NCI-H146 (cell line): ENCODE data around the gene NUP98.
A peak's percentile ranks its signal among the peaks of the same experiment; 100 is the strongest.
"Not testable (repeated sequence)": the region's sequence is repeated elsewhere in the genome, so short reads cannot be mapped to it uniquely, and the experiment has no call there.

Source experiments
- DNase-seq: peaks from one replicate; lab custom pipeline; 2025; lab: John Stamatoyannopoulos, UW

Gene NUP98

DNA sequence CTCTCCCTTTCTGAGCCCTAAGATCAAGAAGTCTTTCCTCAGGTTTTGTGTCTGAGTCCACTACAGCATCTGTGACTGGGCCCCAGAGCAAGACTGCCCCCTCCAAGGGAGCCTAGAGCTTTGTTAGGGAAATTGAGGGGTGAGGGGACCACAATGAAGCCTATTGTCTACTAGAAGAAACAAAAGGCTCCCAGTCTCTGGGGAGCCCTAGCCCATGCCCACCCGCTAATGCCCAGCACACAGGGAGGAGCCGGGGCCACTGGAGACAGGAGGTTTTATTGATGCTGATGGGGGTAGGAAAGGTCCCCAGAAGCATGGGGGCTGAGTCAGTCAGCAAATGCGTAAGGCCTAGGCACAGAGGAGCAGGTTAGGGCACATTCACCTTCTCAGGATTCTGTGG is 29.4 kb upstream of the NUP98 start:
- DNase-seq = no peak

- DNase-seq = no peak
Measured at GRCh38 chr11:3825473-3826154, 28.3 kb upstream of the NUP98 start.

- DNase-seq = peak; percentile 49
Measured at GRCh38 chr11:3824714-3825472, 27.5 kb upstream of the NUP98 start.

DNA sequence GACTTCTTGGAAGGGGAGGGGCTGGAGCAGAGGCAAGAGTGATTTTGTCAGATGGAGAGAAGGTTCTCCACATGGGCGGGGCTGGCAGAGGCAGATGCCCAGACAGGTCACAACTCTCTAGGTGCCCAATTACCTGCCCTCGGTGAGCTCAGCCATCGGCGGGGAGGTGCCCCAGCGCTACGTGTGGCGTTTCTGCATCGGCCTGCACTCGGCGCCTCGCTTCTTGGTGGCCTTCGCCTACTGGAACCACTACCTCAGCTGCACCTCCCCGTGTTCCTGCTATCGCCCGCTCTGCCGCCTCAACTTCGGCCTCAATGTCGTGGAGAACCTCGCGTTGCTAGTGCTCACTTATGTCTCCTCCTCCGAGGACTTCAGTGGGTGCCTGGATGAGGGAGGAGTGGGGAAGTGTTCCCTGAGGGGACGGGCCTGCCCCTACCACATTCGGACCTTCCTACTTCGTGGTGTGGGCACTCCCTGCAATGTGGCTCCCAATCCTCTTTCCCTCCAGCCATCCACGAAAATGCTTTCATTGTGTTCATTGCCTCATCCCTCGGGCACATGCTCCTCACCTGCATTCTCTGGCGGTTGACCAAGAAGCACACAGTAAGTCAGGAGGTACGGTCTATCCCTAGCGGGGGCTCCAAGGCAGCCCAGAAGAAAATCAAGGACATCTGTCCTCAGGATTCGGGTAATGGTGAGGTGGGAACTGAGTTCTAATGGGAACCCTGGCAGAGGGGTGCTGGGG is 26.6 kb upstream of the NUP98 start:
- no peak for DNase-seq

GRCh38 chr11:3823303-3823702 is 25.9 kb upstream of the NUP98 start:
- no peak for DNase-seq

DNA sequence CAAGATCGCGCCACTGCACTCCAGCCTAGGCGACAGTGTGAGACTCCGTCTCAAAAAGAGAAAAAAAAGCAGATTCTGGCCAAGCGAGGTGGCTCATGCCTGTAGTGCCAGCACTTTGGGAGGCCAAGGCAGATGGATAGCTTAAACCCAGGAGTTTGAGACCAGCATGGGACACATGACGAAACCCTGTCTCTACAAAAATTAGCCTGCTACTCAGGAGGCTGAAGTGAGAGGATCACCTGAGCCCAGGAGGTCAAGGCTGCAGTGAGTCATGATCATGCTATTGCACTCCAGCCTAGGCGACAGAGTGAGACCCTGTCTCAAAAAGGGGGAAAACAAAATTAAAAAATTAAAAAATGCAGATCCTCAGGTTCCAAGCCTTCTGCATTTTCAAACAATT is 25.0 kb upstream of the NUP98 start:
- no peak for DNase-seq

GRCh38 chr11:3820971-3821370 is 23.6 kb upstream of the NUP98 start:
- no peak for DNase-seq

DNA sequence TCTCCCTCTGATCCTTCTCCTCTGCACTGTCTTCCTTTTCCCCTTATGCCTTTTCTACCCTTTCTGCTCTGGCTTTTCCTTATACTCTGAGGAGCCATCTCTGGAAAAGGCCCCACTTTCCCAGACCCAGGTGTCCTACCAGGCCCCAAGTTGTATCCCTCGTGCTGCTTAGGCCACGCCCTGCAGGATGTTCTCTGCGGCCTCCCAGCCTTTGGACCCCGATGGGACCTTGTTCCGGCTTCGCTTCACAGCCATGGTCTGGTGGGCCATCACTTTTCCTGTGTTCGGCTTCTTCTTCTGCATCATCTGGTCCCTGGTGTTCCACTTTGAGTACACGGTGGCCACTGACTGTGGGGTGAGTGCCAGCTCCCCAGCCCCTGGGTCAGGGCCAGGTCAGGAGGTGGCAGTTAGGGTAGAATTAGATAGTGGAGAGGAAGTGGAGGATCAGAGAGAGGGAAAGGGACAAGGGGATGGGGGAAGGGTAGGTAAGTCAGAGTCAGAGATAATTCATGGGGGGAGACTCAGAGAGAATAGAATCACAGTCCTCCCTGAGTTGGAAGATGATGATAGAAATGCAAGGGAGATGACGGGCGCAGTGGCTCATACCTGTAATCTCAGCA is 19.9 kb upstream of the NUP98 start:
- no peak for DNase-seq

- DNase-seq = no peak
Measured at GRCh38 chr11:3816673-3817072, 19.3 kb upstream of the NUP98 start.

GRCh38 chr11:3815845-3816244 is 18.5 kb upstream of the NUP98 start:
- no peak for DNase-seq

DNA sequence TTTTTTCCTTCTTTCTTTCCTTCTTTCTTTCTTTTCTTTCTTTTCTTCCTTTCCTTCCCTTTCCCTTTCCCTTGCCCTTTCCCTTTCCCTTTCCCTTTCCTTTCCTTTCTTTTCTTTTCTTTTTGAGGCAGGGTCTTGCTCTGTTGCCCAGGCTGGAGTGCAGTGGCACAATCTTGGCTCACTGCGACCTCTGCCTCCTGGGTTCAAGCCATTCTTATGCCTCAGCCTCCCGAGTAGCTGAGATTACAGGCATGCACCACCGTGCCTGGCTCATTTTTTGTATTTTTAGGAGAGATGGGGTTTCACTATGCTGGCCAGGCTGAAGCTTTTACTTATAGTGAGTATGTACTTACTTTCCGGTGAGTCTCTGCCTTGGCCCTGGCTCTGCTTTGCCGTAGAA is 17.5 kb upstream of the NUP98 start:
- DNase-seq = not testable (repeated sequence)

- no peak for DNase-seq
Measured at GRCh38 chr11:3810951-3811350, 13.6 kb upstream of the NUP98 start.

- no peak for DNase-seq
Measured at GRCh38 chr11:3810446-3810845, 13.1 kb upstream of the NUP98 start.

DNA sequence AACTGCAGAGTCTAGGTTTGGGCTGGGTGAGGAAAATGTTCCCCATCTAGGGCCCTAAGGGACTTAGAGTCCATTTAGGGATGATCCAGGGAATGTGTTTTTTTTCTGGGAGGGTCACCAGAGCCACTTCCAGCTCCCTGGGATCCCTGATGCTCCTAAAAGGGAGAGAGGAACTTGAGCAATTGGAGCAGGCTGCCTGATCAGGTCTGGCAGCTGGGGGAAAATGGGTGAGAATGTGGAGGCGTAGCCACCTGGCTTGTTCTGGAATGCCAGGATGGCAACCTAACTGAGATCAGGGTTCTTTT is 12.2 kb upstream of the NUP98 start:
- no peak for DNase-seq

DNA sequence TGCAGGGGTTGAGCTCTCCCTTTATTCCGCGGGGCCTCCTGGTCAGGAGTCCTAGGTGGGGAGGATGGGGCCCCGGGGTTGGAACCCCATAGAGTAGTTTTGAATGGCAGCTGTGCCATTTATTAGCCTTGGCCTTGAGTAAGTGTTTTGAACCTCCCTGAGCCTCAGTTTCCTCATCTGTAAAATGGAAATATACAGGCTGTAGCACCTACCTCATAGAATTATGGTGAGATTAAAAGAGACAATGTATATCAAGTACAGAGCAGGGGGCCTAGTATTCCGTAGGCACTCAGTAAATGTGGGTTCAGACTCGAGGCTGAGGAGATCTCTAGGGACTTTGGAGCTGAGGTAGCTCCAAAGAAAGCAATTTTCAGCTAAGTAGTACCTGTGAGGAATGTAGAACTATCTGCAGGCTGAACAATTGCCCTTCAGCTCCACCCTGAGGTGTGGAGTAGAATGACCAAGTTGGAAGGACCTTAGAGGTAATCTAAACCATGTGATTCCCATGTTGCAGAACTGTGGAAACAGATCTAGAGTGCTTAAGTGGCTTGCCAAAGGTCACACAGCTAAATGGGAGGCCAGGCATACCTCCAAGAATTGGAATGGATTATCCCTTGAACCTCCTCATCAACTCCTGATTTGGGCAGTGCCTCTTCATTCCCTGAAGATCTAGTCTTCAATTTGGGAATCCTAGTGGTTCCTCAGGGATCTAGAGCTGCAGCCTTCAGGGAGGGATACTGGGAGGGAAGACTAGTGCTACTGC is 11.7 kb upstream of the NUP98 start:
- peak; percentile 48 for DNase-seq

- DNase-seq = peak; percentile 75
Measured at GRCh38 chr11:3807909-3808860, 10.8 kb upstream of the NUP98 start, which contains the start of gene PGAP2. PGAP2 (plus strand) TSS chr11:3808560; CDS start chr11:3811260, 2,700 bp downstream.

DNA sequence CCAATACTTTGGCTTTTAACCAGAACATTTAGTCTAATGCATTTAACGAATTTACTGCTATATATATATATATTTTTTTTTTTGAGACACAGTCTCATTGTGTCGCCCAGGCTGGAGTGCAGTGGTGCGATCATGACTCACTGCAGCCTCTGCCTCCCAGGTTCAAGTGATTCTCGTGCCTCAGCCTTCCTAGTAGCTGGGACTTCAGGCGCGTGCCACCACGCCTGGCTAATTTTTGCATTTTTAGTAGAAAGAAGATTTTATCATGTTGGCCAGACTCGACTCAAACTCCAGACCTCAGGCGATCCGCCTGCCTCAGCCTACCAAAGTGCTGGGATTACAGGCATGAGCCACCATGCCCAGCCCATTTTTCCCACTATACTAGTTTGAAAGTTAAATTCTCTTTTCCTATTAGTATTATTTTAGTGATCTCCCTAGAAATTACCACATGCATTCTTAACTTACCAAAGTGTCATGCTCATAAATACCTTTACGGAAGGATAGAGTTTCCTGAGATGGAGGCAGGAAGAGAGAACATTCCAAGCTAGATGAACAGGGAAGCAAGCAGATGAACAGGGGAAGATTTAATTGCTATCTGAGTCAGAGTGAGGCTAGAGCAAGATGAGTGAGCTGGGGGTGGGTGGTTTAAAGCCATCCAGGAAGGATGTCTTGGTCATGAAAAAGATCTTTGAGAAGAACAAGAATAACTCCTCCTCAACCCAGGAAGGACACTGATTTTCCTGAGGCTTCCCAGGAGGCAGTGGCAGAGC is 6.6 kb upstream of the NUP98 start:
- DNase-seq = no peak

- DNase-seq = no peak
Measured at GRCh38 chr11:3802011-3802790, 4.8 kb upstream of the NUP98 start.

- no peak for DNase-seq
Measured at GRCh38 chr11:3799873-3800272, 2.5 kb upstream of the NUP98 start.
